ENCODE data around the gene QKI.
"Not testable (repeated sequence)": the region's sequence is repeated elsewhere in the genome, so short reads cannot be mapped to it uniquely, and the experiment has no call there.

Gene QKI

GRCh38 chr6:163432300-163432699, 17.8 kb downstream of the QKI start:
- Histone ChIP-seq H3K4ac (ENCODE audit: low read length) (no peak overlapping the region), H2AFZ (ENCODE audit: low read length) (no peak overlapping the region), H3K9ac (ENCODE audit: low read depth, low read length, poor library complexity) (no peak overlapping the region), H3K79me1 (ENCODE audit: low read depth, low read length) (no peaks in the 10 kb centered on the region), H2BK15ac (ENCODE audit: low read length) (no peak overlapping the region), H4K91ac (ENCODE audit: low read depth, low read length, poor library complexity) (no peak overlapping the region), H3K36me3 (replicated peaks in 1 of 2; ENCODE audit: control insufficient read depth in 2 of 2, insufficient read depth in 2 of 2, low read length in 2 of 2) (peaks cover 0 to 69% of the 10 kb centered on the region in 2 donors), H3K4me1 (ENCODE audit: control insufficient read depth in 2 of 2, insufficient read depth in 1 of 2, low read depth in 1 of 2, low read length in 2 of 2) (peaks cover 0 to 9% of the 10 kb centered on the region in 2 donors), H3K27ac (replicated peaks; ENCODE audit: low read length) (no peak overlapping the region), H3K4me2 (ENCODE audit: insufficient read depth, low read length, poor library complexity, severe bottlenecking) (no peak overlapping the region), H3K27me3 (ENCODE audit: control insufficient read depth in 3 of 3, insufficient read depth in 3 of 3, low read depth in 1 of 3, low read length in 3 of 3) (no peaks in the 10 kb centered on the region), H4K8ac (ENCODE audit: low read depth, low read length) (no peak overlapping the region), H2AK5ac (ENCODE audit: low read depth, low read length) (no peak overlapping the region), H3K14ac (ENCODE audit: low read length) (no peak overlapping the region), H2BK12ac (ENCODE audit: low read length) (no peak overlapping the region), H3K9me3 (replicated peaks in 1 of 2; ENCODE audit: control insufficient read depth in 2 of 2, insufficient read depth in 1 of 2, low read depth in 1 of 2, low read length in 2 of 2) (peaks cover 0 to 32% of the 10 kb centered on the region in 2 donors), H2BK120ac (ENCODE audit: low read depth, low read length) (no peak overlapping the region), H2BK5ac (ENCODE audit: low read length) (no peak overlapping the region), H3K23ac (ENCODE audit: low read depth, low read length, poor library complexity) (no peak overlapping the region), H3K18ac (ENCODE audit: low read length) (no peak overlapping the region), H3K4me3 (ENCODE audit: low read length in 2 of 2) (no peak overlapping the region)
- no peak for DNase-seq (ENCODE audit: low spot score)
- no CpG with 5 or more reads among the region's 2 CpGs for WGBS, 2 donors (ENCODE audit: extremely low coverage in 2 of 2, insufficient read length in 2 of 2, insufficient replicate concordance in 1 of 2)

- H3K23ac ChIP-seq (ENCODE audit: low read depth, low read length, poor library complexity); H2BK15ac ChIP-seq (ENCODE audit: low read length); H2AFZ ChIP-seq (ENCODE audit: low read length); H2BK12ac ChIP-seq (ENCODE audit: low read length); H3K18ac ChIP-seq (ENCODE audit: low read length); H4K8ac ChIP-seq (ENCODE audit: low read depth, low read length); H3K27ac ChIP-seq (replicated peaks; ENCODE audit: low read length); H2BK5ac ChIP-seq (ENCODE audit: low read length); H3K4ac ChIP-seq (ENCODE audit: low read length); DNase-seq (ENCODE audit: low spot score); H3K4me3 ChIP-seq (ENCODE audit: low read length in 2 of 2); H3K27me3 ChIP-seq (ENCODE audit: control insufficient read depth in 3 of 3, insufficient read depth in 3 of 3, low read depth in 1 of 3, low read length in 3 of 3); H3K4me1 ChIP-seq (ENCODE audit: control insufficient read depth in 2 of 2, insufficient read depth in 1 of 2, low read depth in 1 of 2, low read length in 2 of 2); H3K4me2 ChIP-seq (ENCODE audit: insufficient read depth, low read length, poor library complexity, severe bottlenecking); H2BK120ac ChIP-seq (ENCODE audit: low read depth, low read length); H3K79me1 ChIP-seq (ENCODE audit: low read depth, low read length); H3K14ac ChIP-seq (ENCODE audit: low read length); H3K9ac ChIP-seq (ENCODE audit: low read depth, low read length, poor library complexity); H2AK5ac ChIP-seq (ENCODE audit: low read depth, low read length); H4K91ac ChIP-seq (ENCODE audit: low read depth, low read length, poor library complexity): not testable (repeated sequence)
- peaks cover 0 to 34% of the 10 kb centered on the region in 2 donors for H3K9me3 ChIP-seq (replicated peaks in 1 of 2; ENCODE audit: control insufficient read depth in 2 of 2, insufficient read depth in 1 of 2, low read depth in 1 of 2, low read length in 2 of 2)
- H3K36me3 ChIP-seq (replicated peaks in 1 of 2; ENCODE audit: control insufficient read depth in 2 of 2, insufficient read depth in 2 of 2, low read length in 2 of 2) = peaks cover 0 to 78% of the 10 kb centered on the region in 2 donors
- no CpG with 5 or more reads among the region's 9 CpGs for WGBS, 2 donors (ENCODE audit: extremely low coverage in 2 of 2, insufficient read length in 2 of 2, insufficient replicate concordance in 1 of 2)
These were observed 19.0 kb downstream of the QKI start for GRCh38 chr6:163433486-163433885.

- H4K91ac ChIP-seq (ENCODE audit: low read depth, low read length, poor library complexity) = no peak overlapping the region
- no peak overlapping the region for H2AFZ ChIP-seq (ENCODE audit: low read length)
- H2AK5ac ChIP-seq (ENCODE audit: low read depth, low read length) = no peak overlapping the region
- no peak overlapping the region for H3K18ac ChIP-seq (ENCODE audit: low read length)
- peaks cover 0 to 84% of the 10 kb centered on the region in 2 donors for H3K36me3 ChIP-seq (replicated peaks in 1 of 2; ENCODE audit: control insufficient read depth in 2 of 2, insufficient read depth in 2 of 2, low read length in 2 of 2)
- no peak overlapping the region for H3K27ac ChIP-seq (replicated peaks; ENCODE audit: low read length)
- no peaks in the 10 kb centered on the region for H3K79me1 ChIP-seq (ENCODE audit: low read depth, low read length)
- no peak overlapping the region for H2BK12ac ChIP-seq (ENCODE audit: low read length)
- no peak overlapping the region for H2BK120ac ChIP-seq (ENCODE audit: low read depth, low read length)
- no peak overlapping the region for H3K14ac ChIP-seq (ENCODE audit: low read length)
- H3K9ac ChIP-seq (ENCODE audit: low read depth, low read length, poor library complexity) = no peak overlapping the region
- no peak overlapping the region for H3K4ac ChIP-seq (ENCODE audit: low read length)
- no peak overlapping the region for H2BK5ac ChIP-seq (ENCODE audit: low read length)
- DNase-seq (ENCODE audit: low spot score) = no peak
- H2BK15ac ChIP-seq (ENCODE audit: low read length) = no peak overlapping the region
- H3K9me3 ChIP-seq (replicated peaks in 1 of 2; ENCODE audit: control insufficient read depth in 2 of 2, insufficient read depth in 1 of 2, low read depth in 1 of 2, low read length in 2 of 2) = peaks cover 0 to 37% of the 10 kb centered on the region in 2 donors
- WGBS, 2 donors (ENCODE audit: extremely low coverage in 2 of 2, insufficient read length in 2 of 2, insufficient replicate concordance in 1 of 2) = no CpG with 5 or more reads among the region's 4 CpGs
- no peaks in the 10 kb centered on the region for H3K27me3 ChIP-seq (ENCODE audit: control insufficient read depth in 3 of 3, insufficient read depth in 3 of 3, low read depth in 1 of 3, low read length in 3 of 3)
- no peak overlapping the region for H3K4me3 ChIP-seq (ENCODE audit: low read length in 2 of 2)
- peaks cover 0 to 5% of the 10 kb centered on the region in 2 donors for H3K4me1 ChIP-seq (ENCODE audit: control insufficient read depth in 2 of 2, insufficient read depth in 1 of 2, low read depth in 1 of 2, low read length in 2 of 2)
- no peak overlapping the region for H3K4me2 ChIP-seq (ENCODE audit: insufficient read depth, low read length, poor library complexity, severe bottlenecking)
- no peak overlapping the region for H4K8ac ChIP-seq (ENCODE audit: low read depth, low read length)
- H3K23ac ChIP-seq (ENCODE audit: low read depth, low read length, poor library complexity) = no peak overlapping the region
These were observed 20.5 kb downstream of the QKI start for GRCh38 chr6:163435023-163435422.

GRCh38 chr6:163436843-163437242, 22.3 kb downstream of the QKI start:
- Histone ChIP-seq H3K4me3 (ENCODE audit: low read length in 2 of 2) (no peak overlapping the region), H3K36me3 (replicated peaks in 1 of 2; ENCODE audit: control insufficient read depth in 2 of 2, insufficient read depth in 2 of 2, low read length in 2 of 2) (peaks cover 0 to 80% of the 10 kb centered on the region in 2 donors), H2BK12ac (ENCODE audit: low read length) (no peak overlapping the region), H2AK5ac (ENCODE audit: low read depth, low read length) (no peak overlapping the region), H2AFZ (ENCODE audit: low read length) (no peak overlapping the region), H3K27ac (replicated peaks; ENCODE audit: low read length) (no peak overlapping the region), H4K8ac (ENCODE audit: low read depth, low read length) (no peak overlapping the region), H2BK5ac (ENCODE audit: low read length) (no peak overlapping the region), H3K18ac (ENCODE audit: low read length) (no peak overlapping the region), H2BK15ac (ENCODE audit: low read length) (no peak overlapping the region), H3K27me3 (ENCODE audit: control insufficient read depth in 3 of 3, insufficient read depth in 3 of 3, low read depth in 1 of 3, low read length in 3 of 3) (no peaks in the 10 kb centered on the region), H3K4me1 (ENCODE audit: control insufficient read depth in 2 of 2, insufficient read depth in 1 of 2, low read depth in 1 of 2, low read length in 2 of 2) (peaks cover 2 to 4% of the 10 kb centered on the region in 2 donors), H3K9ac (ENCODE audit: low read depth, low read length, poor library complexity) (no peak overlapping the region), H3K23ac (ENCODE audit: low read depth, low read length, poor library complexity) (no peak overlapping the region), H4K91ac (ENCODE audit: low read depth, low read length, poor library complexity) (no peak overlapping the region), H3K4ac (ENCODE audit: low read length) (no peak overlapping the region), H3K9me3 (replicated peaks in 1 of 2; ENCODE audit: control insufficient read depth in 2 of 2, insufficient read depth in 1 of 2, low read depth in 1 of 2, low read length in 2 of 2) (peaks cover 0 to 33% of the 10 kb centered on the region in 2 donors), H3K14ac (ENCODE audit: low read length) (no peak overlapping the region), H3K4me2 (ENCODE audit: insufficient read depth, low read length, poor library complexity, severe bottlenecking) (no peak overlapping the region), H2BK120ac (ENCODE audit: low read depth, low read length) (no peak overlapping the region), H3K79me1 (ENCODE audit: low read depth, low read length) (no peaks in the 10 kb centered on the region)
- DNase-seq (ENCODE audit: low spot score) = no peak
- no CpG with 5 or more reads among the region's 3 CpGs for WGBS, 2 donors (ENCODE audit: extremely low coverage in 2 of 2, insufficient read length in 2 of 2, insufficient replicate concordance in 1 of 2)

Measured in neuronal stem cell (in vitro differentiated cells).